Measurements from ENCODE around the gene CCDC120.

CCDC120 gene

GRCh38 chrX:49064303-49064702, 5.5 kb downstream of the CCDC120 start:
- DNase-seq, result no peak

DNA sequence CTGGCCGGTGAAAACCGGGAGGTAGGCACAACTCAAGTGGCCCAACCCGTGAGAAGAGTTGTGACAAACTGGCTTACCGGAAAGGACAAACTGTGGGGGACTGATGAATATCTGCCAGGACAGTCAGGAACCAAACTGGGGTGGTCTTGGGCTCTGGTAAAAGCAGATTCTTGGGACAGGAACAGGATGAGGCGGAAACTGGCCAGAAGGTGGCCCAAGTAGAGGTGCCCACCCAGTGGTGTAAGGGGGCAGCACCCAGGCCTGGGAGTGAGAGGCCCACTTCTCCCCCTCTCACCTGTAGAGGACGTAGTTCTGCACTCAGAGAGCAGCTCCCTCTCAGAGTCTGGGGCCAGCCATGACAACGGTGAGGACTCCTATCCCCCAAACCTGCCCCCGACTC, 5.9 kb downstream of the CCDC120 start:
- DNase-seq, result no peak

- DNase-seq, result no peak
Observed at GRCh38 chrX:49066278-49066677, 7.5 kb downstream of the CCDC120 start.

- DNase-seq, result no peak
Observed at GRCh38 chrX:49066690-49067089, 7.9 kb downstream of the CCDC120 start.

DNA sequence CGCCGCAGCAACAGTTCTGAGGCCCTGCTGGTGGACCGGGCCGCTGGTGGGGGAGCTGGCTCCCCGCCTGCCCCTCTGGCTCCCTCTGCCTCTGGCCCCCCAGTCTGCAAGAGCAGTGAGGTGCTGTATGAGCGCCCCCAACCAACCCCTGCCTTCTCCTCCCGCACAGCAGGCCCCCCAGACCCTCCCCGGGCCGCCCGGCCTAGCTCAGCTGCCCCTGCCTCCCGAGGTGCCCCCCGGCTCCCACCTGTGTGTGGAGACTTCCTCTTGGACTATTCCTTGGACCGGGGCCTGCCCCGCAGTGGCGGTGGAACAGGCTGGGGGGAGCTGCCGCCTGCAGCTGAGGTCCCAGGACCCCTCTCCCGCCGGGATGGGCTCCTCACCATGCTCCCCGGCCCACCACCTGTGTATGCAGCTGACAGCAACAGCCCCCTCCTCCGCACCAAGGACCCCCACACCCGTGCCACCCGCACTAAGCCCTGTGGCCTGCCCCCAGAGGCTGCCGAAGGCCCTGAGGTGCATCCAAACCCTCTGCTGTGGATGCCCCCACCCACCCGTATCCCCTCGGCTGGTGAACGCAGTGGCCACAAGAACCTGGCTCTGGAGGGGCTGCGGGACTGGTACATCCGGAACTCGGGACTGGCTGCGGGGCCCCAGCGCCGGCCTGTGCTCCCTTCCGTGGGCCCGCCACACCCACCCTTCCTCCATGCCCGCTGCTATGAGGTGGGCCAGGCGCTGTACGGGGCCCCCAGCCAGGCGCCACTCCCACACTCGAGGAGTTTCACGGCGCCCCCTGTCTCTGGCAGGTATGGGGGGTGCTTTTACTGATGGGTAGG, 8.7 kb downstream of the CCDC120 start:
- no peak for DNase-seq

DNA sequence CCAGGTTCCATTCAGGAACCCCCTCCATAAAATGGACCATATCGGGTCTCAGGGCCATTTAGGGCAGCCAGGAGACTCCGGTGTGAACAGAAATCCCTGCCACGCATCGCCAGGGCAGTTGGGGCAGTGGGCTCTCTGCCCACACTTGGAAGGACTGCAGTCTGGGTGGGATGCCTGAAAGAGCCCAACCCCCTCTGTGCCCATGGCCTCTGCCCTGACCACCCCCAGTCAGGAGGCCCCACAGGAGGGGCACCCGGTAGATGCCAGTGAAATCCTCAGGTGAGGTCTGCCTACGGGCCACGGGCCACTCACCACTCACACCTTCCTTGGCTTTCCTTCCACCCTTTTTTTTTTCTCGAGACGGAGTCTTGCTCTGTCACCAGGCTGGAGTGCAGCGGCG, 10.2 kb downstream of the CCDC120 start:
- no peak for DNase-seq

DNA sequence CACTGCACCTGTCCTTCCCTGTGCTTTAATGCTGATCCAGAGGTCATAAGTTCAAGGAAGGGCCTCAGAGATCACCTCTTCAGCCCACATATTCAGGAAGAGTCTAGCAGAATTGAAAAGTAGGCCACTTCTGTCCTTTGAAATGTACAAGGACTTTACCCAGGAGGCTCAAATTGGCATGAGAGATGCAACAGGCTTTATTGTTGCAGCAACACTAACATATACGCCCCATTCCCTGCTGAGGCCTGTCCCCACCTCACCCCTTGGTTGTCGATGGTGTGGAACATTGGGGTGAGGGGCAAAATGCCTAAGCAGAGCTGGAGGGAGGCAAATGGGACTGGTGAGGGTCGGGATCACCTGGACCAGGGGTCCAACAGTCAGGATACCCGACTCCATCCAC, 12.2 kb downstream of the CCDC120 start:
- DNase-seq, result no peak

GRCh38 chrX:49071877-49072711, 13.3 kb downstream of the CCDC120 start:
- peak; percentile 81 for DNase-seq

GRCh38 chrX:49072712-49073095, 13.9 kb downstream of the CCDC120 start:
- DNase-seq, result no peak

- peak; percentile 88 for DNase-seq
Observed at GRCh38 chrX:49073601-49074575, 15.1 kb downstream of the CCDC120 start, which contains the start of gene PRAF2. TSS of gene PRAF2 (minus strand) at chrX:49074002. CDS start at chrX:49073987, 15 bp downstream.

GRCh38 chrX:49075347-49075746, 16.5 kb downstream of the CCDC120 start:
- DNase-seq, result no peak

DNA sequence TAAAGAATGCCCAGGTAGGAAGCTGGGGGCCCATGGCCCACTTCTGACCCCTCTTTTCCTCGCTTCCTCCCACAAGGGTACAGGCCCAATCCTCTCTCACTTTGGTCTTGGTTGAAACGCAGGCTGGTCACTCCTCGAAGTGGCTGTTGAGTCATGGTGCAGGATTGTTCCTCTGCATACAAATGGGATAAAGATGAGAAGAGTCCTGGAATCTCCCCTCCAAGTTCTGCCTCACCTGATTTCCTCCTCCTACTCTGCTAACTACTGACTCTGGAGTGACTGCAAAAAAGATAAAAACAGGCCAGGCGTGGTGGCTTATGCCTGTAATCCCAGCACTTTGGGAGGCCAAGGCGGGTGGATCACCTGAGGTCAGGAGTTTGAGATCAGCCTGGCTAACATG, 19.1 kb downstream of the CCDC120 start:
- no peak for DNase-seq

DNA sequence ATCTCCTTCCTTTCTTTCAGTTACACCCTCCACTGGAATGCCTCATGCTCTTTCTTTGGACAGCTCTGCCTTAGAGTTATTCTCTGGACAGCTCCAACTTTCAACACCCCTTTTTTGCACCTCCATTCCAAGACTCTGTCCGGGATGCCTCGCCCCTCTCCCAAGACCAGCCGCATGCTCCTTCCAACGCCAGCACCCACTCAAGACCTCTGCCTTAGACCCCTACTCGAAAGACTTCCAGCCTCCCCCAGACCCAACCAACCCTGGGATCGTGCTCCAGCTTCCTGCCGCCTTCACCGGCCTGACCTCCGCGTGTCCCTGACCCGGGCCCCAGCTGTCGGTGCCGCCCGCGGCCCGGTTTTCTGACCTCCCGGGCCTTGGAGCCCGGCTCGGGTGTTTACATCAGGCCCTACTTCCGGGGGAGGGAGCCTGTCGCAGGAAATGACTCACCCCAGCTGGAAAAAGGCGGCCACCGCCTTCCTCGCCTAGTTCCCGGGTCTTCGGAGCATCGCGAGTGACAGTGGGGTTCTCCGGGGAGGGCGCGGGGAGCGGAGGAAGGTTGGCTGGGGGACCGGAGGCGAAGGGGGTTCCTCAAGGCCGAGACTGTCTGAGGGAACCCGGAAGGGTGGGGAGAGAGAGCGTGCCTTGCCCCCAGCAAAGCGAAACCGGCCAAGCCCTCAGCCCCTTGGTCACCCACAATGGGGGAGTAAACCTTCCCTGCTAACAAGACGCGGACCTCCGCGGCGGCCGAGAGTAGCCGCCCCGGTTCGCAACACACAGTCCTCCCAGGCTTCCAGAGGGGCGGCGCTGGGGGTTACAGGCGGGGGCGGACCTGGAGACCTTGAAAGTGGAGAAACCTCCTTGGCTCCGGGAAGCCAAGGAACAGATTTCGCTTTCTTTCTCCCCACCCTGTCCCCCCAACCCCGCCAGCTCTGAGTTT, 21.0 kb downstream of the CCDC120 start, which contains the start of gene WDR45:
TSS of gene WDR45 (minus strand) at position 399 of the 940 bp plus-strand sequence. CDS start 1,792 bp downstream, outside the sequence.
- DNase-seq, result peak; percentile 81

GRCh38 chrX:49082271-49082871, 23.6 kb downstream of the CCDC120 start:
- no peak for DNase-seq

GRCh38 chrX:49089553-49089952, 30.8 kb downstream of the CCDC120 start:
- DNase-seq, result no peak

DNA sequence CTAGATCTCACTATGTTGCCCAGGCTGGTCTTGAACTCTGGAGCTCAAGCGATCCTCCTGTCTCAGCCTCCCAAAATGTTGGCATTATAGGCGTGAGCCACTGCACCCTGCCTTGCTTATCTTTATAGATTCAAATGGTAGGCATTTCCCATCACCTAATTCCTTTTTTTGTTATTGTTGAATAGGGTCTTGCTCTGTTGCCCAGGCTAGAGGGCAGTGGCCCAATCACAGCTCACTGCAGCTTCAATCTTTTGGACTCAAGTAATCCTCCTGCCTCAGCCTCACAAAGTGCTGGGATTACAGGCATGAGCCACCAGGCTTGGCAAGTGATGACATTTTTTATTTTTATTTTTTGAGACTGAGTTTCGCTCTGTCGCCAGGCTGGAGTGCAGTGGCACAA, 37.6 kb downstream of the CCDC120 start:
- DNase-seq, result no peak

- DNase-seq, result peak; percentile 91
Observed at GRCh38 chrX:49100704-49101628, 42.2 kb downstream of the CCDC120 start.

- no peak for DNase-seq
Observed at GRCh38 chrX:49101629-49101984, 42.8 kb downstream of the CCDC120 start.

- no peak for DNase-seq
Observed at GRCh38 chrX:49102190-49102589, 43.4 kb downstream of the CCDC120 start.

- no peak for DNase-seq
Observed at GRCh38 chrX:49103637-49104036, 44.8 kb downstream of the CCDC120 start.

Measured in retina (tissue), 1 donor.